Esophagus squamous epithelium (tissue), 4 donors: ENCODE data around the gene PLSCR2.

ENCODE experiments used
- POLR2A ChIP-seq, 4 donors: fragments of 450-650 bp; IDR thresholded peaks; one replicate each; pipeline ENCODE4 v1.6.1; 2017; ENCODE audit warnings: antibody characterized with exemption in 4 of 4, mild to moderate bottlenecking in 4 of 4, moderate library complexity in 3 of 4
- TF ChIP-seq, protein P1 (sequence below), 6 experiments: fragments of 450-650 bp in 4 of 6; fragments of 200-600 bp in 2 of 6; sonication (generic) in 2 of 6; IDR thresholded peaks; one replicate each; pipeline ENCODE4 v1.5.1; 2016 to 2019; ENCODE audit warnings: antibody characterized with exemption in 6 of 6, mild to moderate bottlenecking in 4 of 6, moderate library complexity in 4 of 6

GRCh38 chr3:146386936-146387335 lies 82.4 kb downstream of the PLSCR2 start:
- TF ChIP-seq POLR2A (IDR thresholded peaks at IDR 0.05): no peak
- TF ChIP-seq, protein P1, sequence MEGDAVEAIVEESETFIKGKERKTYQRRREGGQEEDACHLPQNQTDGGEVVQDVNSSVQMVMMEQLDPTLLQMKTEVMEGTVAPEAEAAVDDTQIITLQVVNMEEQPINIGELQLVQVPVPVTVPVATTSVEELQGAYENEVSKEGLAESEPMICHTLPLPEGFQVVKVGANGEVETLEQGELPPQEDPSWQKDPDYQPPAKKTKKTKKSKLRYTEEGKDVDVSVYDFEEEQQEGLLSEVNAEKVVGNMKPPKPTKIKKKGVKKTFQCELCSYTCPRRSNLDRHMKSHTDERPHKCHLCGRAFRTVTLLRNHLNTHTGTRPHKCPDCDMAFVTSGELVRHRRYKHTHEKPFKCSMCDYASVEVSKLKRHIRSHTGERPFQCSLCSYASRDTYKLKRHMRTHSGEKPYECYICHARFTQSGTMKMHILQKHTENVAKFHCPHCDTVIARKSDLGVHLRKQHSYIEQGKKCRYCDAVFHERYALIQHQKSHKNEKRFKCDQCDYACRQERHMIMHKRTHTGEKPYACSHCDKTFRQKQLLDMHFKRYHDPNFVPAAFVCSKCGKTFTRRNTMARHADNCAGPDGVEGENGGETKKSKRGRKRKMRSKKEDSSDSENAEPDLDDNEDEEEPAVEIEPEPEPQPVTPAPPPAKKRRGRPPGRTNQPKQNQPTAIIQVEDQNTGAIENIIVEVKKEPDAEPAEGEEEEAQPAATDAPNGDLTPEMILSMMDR (IDR thresholded peaks at IDR 0.05): no peak
